ENCODE measurements around the gene WNT7A.
A peak's percentile ranks its signal among the peaks of the same experiment; 100 is the strongest.

The WNT7A gene

DNA sequence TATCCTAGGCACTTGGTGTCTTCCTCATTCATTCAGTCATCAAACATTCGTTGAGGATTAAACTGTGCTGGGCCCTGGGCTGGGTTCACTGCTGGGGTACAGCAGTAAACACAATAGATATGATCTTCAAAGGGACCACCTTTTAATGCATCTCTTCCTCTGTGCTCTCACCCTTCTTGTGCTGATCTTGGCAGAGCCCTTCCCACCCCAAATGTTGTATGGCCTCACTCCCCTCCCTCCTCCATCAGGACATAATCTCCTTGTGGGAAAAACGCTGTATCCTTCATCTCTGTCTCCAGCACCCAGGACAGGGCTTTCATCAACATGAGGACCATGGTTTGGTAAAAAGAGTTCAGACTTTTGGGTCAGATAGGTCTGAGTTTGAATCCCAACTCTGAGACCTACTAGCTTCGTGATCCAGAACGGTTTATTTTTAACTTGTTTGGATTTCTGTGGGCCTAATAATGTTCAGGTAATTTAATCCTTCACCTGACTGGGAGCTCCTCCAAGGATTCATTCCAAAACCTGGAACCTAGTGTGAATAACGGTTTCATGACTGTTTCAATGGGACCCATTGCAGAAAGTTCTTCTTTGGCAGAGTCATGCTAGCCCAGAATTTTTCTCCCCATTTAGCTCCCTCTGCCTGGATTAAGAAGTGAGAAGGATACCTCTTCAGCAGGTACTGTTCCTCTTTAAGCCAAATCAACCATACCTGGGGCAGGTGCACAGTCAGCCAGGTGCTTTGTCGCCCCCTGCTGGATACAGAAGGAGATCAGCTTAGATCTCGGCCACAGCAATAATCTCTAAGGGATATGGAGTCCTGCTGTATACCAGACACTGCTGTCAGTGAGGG is 5.2 kb upstream of the WNT7A start:
- DNase-seq (ENCODE audit: low read depth in 2 of 2), result peak; percentile 32 to 46

DNA sequence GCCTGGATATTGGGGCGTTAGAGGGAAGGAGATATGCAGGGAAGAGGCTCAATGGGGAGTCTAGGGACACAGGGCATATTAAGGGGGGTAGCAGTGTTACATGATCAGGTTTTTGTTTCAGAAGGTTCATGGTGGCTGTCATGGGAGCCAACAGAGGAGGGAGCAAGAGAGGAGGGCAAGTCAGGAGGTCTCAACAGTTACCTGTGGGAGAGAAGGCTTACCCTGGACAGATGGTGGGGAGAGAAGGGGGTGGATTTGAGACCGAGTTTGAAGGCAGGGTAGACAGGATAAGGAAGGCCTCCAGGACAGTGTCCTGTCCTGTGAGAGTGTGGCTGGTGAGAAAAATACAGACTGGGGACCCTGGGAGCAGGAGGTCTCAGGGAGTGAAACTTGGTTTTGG is 3.8 kb upstream of the WNT7A start:
- DNase-seq (ENCODE audit: low read depth in 2 of 2), result no peak

DNA sequence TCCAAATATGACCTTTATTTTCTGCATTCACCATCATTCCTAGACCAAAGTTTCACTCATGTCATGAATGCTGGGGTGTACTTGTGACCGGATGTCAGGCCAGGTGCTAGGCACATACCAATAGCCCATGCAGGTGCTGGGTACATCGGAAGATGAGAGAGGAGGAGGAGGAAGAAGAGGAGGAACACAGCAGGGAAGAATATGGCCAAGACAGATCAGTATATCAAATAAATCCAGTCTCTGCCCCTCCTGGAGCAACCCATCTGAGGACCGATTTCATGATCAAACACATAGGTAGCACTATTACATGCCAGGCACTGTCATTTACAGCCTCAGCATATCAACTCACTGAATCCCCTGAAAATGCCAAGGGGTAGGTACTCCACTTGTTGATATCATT is 3.0 kb upstream of the WNT7A start:
- no peak for DNase-seq (ENCODE audit: low read depth in 2 of 2)

DNA sequence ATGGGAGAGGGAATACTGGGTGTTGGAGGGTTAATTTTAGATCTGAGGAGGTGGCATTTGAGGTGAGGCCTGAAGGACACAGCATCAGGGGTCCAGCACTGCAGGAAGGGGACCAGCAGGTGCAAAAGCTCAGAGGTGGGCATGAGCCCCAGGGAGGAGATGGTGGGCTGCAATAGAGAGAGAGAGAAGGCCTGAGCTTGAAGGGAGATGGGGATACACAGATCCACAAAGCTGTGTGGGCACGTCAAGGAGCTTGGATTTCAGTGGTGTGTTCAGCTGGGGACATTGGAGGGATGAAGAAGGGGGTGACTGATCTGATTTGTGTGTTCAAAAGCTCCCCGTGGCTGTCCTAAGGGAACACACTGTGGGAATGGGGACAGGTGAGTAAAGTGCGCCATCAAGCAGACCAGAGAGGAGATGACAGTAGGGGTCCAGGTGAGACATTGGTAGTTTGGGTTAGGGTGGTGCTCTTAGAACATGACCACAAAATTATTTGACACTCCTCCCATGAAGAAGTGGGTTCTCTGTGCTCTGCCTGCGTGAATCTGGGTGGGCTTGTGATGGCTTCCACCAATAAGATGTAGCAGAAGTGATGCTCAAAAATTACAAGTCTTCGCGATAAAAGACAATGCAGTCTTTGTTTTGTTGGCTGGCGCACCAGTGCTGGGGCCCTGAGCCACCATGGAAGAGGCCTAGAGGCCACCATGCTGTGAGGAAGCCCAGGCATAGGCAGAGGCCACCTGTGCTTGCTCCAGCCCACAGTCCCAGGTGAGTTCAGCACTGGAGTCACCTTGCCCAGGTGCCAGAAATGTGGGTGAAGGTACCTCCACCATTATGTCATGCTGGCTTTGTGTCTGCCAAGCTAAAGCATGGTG is 1.9 kb upstream of the WNT7A start:
- no peak for DNase-seq (ENCODE audit: low read depth in 2 of 2)

DNA sequence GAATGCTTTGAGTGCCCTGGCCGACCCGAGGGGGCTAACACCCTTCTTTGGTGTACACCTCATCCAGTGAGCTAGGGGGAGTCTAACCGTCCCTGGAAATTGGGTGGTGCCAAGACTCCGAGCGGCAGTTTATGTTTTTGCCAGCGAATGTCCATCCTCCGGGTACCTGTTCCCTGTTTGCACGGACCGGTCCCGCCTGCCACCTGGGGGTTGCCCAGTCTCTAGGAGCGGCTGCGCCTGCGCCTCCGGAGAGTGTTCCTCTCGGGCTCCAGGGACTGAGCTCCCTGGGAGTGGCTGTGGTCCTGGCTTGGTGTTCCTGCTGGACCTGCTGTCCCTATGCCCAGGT is 913 bp upstream of the WNT7A start:
- no peak for DNase-seq (ENCODE audit: low read depth in 2 of 2)

DNA sequence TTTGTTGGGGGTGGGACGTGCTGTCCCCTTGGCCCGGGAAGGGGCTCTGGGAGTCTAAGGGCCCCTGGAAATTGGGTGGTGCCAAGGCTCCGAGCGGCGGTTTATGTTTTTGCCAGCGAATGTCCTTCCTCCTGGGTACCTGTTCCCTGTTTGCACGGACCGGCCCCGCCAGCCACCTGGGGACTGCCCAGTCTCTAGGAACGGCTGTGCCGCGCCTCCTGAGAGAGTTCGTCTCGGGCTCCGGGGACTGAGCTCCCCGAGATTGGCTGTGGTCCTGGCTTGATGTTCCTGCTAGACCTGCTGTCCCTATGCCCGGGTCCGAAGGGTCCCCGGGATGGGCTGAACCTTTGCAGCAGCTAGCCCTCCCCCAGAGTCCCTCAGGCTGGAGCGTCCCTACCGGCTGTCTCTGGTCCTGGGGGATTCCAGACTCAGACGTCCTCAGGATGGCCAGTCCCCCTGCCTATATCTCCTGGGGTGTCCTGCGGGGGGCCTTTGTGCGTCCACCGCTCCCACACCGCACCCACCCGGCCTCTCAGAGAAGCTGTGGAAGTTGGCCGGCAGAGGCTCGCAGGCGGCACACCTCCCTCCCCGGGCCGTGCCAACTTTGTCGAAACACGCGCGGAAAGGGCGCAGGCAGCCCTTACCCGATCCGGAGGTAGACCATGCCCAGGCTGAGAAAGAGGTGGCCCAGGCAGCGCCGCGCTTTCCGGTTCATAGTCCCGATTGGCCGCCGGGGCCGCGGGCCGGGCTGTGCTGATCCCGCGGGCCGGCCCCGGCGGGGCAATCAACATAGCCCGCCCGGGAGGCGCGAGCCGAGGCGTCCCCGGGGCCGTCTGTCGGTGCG is 547 bp downstream of the WNT7A start:
- DNase-seq (ENCODE audit: low read depth in 2 of 2), result peak in 1 of 2 donors; percentile 7

DNA sequence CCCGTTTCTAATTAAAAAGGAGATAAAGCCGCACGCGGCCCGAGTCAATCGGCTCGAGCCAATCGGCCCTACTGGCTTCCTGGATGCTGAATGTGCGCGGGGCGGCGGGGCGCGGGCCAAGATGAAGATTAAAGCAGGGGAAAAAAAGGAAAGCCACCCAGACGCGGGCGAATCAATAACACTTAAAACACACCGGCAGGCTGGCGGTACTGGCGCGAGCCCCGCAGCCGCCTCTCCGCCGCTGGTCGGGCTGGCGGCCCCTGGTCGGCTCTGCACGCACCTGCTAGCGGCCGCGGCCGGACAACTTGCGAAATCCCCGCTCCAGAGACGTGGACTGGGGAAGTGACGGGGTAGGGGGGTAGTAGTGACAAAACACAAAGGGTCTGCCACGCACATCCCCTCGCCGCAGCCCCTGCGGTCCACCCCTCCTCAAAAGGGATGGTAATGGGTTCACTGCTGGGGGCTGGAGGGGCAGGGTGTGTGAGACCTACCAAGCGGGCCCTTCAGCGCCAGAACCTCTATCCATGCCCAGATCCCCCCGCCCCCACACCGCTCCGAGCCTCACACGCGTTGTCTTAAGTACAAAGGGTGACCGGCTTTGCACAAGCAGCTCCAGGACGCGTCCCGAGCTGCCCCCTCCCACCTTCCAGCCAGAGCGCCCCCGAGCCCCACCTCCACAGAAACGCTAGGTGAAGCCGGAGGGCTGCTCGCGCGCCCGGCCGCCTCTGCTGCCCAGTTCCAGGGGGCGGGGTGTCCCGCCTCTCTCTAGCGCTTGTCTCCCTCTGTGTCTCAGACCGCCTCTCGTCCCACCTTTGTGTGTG is 1.4 kb downstream of the WNT7A start:
- no peak for DNase-seq (ENCODE audit: low read depth in 2 of 2)

DNA sequence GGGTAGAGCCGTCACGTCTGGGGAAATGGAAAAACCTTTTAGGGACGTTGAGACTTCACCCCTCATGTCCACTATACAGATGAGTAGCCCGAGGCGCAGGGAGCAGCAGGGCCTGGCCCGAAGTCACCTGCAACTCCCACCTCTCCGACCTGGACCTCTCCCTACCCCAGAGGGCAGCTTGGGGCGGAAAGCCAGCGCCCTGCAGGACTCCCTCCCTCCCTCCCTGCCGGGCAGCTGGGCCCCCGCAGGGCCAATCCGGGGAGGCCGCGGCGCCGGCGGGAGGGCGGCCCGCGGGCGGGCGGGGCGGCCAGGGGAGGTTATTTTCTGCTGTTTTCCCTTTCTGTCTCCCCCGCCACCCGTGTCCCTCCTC is 2.0 kb downstream of the WNT7A start:
- DNase-seq (ENCODE audit: low read depth in 2 of 2), result no peak

DNA sequence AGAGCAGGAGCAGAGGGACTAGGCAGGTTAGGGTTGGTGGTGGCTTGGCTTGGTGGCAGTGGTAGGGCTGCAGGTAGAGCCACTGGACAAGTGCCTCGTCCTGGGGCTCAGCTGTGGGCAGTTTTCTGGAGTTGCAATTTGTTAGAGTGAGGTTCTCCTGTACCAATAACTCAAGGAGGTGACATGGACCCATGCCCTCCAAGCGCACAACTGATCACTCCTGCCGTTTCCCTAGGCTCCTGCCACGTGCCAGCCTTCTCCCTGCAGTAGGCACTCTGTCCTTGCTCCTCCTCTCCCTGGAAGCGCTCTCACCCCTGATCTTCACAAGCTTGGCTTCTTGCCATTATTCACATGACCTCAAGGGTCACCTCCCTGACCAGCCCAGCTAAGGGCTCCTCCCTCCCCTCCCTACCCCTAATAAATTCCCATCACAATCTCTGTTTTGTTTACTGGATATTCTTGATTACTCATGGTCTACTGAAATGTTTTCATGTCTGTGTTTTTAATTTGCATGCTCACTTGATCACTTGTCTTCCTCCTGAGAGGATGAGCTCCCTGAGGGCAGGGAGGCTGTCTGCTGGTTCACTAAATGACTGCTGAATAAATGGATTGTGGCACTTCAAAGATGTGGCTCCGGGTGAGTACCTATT is 3.3 kb downstream of the WNT7A start:
- DNase-seq (ENCODE audit: low read depth in 2 of 2), result no peak

DNA sequence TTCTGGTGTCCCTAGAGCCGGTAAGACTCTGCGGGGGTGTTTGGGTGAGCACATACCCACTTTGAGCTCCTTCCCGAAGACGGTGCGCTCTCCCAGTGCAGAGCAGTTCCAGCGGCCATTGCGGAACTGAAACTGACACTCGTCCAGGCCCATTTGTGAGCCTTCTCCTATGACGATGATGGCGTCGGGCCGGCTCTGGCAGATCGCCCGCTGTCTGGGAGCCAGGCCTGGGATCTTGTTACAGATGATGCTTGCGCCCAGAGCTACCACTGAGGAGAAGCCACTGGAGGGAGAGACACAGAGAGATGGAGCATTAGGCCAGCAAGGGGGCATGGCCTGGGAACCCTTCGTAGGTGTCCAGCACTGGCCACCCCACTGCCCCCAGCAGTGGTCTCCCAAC is 5.0 kb downstream of the WNT7A start:
- DNase-seq (ENCODE audit: low read depth in 2 of 2), result no peak

DNA sequence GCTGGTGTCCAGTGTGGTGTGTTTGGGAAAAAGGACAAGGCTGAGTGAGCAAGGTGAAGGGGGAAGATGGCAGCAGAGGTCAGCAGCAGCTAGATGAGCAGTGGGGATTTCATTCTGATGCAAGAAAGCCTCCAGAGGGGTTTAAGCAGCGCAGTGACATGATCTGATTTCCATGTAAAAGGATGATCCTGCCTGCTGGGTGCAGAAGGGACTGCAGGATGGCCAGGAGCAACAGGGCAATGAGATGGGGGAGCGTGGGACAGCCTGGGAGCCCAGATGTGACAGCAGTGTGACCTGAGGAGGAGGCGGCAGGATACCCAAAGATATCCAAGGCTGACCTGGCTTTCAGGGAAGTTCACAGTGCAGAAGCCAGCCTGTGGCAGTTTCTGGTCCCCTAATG is 6.1 kb downstream of the WNT7A start:
- DNase-seq (ENCODE audit: low read depth in 2 of 2), result no peak

DNA sequence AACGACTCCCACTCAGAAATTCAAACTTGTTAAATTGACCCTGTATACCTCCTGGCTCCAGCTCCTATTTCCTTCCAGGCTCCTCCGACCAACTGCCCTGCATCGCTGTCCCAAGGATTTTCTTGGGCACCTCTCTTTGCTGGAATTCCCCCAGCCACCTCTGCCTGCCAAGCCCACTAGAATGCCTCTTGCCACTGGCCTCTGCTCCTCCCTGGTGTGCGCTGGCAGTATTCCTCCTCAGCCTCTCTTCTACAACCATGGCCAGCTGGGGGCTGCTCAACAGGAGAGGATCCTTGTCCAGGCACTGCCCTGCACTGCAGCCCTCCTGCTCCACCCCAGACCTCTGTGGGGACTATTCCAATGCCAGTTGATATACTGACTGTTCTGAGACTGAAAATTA is 7.4 kb downstream of the WNT7A start:
- DNase-seq (ENCODE audit: low read depth in 2 of 2), result no peak

DNA sequence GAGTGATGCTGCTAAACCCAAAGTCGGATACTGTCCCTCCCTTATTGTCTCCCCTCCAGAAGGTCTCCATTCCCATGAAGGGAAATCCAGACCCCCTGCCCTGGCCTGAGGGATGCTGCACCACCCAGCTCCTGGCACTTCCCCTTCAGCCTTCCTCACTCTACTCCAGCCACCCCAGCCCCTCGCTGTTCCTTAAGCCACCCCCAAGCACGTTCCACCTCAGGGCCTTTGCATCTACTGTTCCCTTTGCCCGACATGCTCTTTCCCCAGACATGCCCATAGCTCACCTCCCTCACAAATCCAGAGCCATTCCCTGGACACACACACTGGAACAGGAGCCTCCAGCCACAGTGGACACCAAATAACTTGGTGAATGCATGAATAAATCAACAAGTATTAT is 8.1 kb downstream of the WNT7A start:
- no peak for DNase-seq (ENCODE audit: low read depth in 2 of 2)

DNA sequence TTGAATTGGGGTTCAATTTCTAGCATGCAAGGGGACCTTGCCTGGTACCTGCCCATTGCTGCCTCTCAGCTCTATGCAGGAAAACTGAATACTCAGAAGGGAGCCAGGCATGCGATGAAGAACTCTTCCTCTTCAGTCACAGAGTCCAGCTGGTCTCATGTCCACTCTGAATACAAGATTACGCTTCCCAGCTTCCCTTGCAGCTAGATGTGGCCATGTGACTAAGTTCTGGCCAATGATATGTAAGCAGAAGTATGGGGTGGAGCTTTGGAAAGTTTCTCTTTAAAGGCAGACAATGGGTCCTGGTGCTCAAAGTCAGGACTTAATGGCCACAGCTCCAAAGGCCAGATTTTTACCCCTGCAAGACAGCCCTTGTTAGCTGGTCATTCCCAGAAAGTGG is 9.0 kb downstream of the WNT7A start:
- no peak for DNase-seq (ENCODE audit: low read depth in 2 of 2)

DNA sequence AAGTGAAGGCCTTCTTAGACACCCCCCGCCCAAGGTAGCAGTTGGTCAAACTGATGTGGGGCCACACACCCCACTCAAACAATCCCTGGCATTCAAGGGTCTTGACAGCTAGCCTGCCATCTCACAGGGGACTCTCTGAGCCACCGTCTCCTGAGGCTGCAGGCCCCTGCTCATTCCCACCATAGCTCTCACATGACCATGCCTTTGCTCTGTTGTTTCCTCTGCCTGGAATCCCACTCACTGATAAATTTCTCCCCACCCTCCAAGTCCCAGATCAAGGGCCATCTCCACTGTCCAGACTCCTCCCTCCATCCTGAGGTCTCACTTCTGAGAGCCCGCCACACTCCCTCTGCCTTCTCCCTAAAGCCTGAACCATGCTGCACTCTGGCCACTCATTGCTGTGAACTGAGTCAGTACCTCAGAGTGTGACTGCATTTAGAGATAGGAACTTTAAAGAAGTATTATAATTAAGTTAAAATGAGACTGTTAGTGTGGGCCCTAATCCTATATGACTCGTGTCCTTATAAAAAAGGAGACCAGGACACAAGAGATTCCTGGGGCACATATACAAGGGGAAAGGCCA is 10.0 kb downstream of the WNT7A start:
- DNase-seq (ENCODE audit: low read depth in 2 of 2), result no peak

DNA sequence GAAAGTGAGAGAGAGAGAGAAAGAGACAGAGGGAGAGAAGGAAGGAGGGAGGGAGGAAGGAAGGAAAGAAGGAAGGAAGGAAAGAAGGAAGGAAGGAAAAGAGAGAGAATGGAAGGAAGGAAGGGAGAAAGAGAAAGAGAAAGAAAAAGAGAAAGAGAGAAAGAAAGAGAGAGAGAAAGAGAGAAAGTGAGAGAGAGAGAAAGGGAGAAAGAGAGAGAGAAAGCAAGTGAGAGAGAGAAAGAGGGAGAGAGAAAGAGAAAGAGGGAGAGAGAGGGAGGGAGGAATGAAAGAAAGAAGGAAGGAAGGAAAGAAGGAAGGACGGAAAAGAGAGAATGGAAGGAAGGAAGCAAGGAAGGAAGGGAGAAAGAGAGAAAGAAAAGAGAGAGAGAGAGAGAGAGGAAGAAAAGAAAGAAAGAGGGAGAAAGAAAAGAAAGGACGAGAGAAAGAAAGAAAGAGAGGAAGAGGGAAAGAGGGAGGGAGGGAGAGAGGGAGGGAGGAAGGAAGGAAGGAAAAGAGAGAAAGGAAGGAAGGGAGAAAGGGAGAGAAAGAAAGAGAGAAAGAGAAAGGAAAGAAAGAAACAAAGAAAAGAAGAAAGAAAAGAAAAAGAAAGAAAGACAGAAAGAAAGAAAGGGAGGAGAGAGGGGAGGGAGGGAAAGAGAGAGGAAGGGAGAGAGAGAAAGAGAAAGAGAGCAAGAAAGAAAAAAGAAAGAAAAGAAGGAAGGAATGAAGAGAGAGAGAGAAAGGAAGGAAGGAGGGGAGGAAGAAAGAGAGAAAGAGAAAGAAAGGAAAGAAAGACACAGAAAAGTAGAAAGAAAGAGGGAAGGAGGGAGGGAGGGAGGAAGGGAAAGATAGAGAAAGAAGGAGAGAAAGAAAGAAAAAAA is 10.8 kb downstream of the WNT7A start:
- DNase-seq (ENCODE audit: low read depth in 2 of 2), result no peak

DNA sequence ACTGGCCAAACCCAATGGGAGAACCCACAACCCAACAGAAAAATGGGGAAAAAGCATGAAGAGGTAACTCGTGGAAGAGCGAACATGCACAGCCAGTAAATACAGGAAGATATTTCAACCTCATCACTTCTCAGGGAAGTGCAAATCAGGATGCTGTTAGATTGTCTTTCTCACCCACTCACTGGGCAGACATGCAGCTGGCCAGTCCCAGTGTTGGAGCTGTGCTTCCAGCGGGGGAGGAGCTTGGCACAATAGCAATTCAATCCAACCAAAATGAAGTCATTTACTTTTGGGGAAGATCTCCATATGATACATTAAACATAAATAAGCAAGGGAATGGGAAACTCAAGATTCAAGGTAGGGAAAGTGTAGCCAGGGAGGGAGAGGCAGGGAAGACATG is 12.1 kb downstream of the WNT7A start:
- DNase-seq (ENCODE audit: low read depth in 2 of 2), result no peak

DNA sequence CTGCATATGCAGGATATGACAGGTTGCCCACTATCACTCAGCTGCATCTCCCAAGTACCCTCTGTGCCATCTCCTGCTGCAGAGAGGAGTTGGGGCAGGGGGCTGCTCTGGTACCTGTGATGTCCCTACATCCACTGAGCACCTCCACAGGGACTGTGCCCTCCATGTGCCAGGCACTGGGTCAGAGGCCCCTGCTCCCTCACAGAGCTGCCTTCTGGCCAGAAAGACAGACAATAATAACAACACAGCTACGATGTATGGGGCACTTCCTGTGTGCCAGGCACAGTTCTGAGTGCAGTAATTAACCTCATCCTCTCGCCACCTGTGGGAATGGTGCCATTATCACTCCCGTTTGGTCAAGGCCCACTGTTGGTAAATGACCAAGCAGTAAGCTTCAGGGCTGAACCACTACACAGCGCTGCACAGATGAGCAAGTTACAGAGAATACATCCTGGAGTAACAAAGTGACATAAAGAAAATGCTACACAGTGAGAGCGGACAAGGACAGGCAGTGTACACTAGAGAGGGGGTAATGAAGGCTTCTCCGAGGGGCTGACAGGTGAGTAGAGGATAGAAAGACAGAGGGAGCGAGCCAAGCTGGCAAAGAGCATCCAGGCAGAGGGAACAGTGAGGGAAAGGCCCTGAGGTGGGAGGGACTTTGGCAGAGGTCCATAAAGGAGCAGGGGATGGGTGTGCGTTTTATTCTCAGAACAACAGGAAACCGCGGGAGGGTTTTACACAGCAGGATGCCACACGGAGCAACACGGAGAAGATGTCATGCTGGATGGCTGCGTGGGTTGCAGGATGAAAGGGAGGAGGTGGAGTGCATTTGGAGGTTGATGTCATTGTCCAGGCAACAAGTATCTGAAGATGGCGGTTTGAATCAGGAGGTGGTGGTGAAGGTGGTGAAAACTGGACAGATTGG is 13.6 kb downstream of the WNT7A start:
- DNase-seq (ENCODE audit: low read depth in 2 of 2), result no peak
